Activated CD4-positive, CD25-positive, alpha-beta regulatory T cell treated with anti-CD3 and anti-CD28 coated beads, Interleukin-2, amount 50 U/mL, for 16 hours (primary cell): ENCODE data around the gene LDHAL6A.
A peak's percentile ranks its signal among the peaks of the same experiment; 100 is the strongest.

Experiments used
- DNase-seq: peaks from one replicate; pipeline ENCODE4 v3.0.0-alpha.2; 2020; ENCODE audit warnings: low read depth, low spot score

LDHAL6A gene

GRCh38 chr11:18490736-18491485, 35.3 kb downstream of the LDHAL6A start:
- no peak for DNase-seq

GRCh38 chr11:18491924-18492323, 36.3 kb downstream of the LDHAL6A start:
- no peak for DNase-seq

- DNase-seq, result no peak
These were observed 37.2 kb downstream of the LDHAL6A start for GRCh38 chr11:18492888-18493287.

- no peak for DNase-seq
These were observed 37.7 kb downstream of the LDHAL6A start for GRCh38 chr11:18493310-18493709.

DNA sequence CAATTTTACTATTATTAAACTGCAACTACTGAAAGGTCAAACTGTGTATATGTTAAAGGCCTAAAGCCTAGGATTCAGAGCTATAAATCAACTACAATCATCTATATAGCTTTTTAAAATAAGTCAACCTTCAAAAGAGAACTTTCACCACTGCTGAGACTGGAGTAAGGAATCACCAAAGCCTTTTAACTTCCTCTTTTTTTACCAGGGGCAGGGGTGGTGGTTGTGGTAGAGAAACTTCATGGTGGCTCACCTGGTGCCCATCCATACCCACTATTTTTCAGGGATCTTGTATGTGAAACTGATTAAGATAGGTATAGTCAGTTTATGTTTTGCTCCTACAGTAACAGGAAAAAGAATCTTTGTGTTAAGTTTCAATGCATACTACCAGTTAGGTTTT, 39.6 kb downstream of the LDHAL6A start:
- no peak for DNase-seq

- no peak for DNase-seq
These were observed 40.0 kb downstream of the LDHAL6A start for GRCh38 chr11:18495703-18496102.

DNA sequence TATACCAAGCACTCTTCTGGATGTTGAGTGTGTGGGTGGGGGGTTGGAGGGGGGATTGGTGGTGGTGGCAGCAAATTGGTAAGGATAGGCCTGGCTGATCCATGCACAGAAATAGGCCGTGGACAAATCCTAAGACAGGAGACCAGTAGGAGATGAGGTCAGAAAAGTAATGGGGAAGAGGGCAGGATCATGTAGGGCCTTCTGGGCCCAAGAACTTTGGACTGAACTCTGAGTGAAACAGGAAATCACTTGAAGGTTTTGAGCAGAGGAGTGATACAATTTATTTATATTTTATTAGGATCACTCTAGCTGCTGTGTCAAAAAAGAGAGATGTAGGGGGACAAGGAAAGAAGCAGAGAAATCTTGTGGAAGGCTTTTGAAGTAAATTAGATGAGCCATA, 42.4 kb downstream of the LDHAL6A start:
- DNase-seq, result no peak

GRCh38 chr11:18501629-18502028, 46.0 kb downstream of the LDHAL6A start:
- no peak for DNase-seq

GRCh38 chr11:18502352-18502751, 46.7 kb downstream of the LDHAL6A start:
- no peak for DNase-seq

- no peak for DNase-seq
These were observed 65.5 kb downstream of the LDHAL6A start for GRCh38 chr11:18521122-18521521.

- no peak for DNase-seq
These were observed 66.7 kb downstream of the LDHAL6A start for GRCh38 chr11:18522388-18522787.

DNA sequence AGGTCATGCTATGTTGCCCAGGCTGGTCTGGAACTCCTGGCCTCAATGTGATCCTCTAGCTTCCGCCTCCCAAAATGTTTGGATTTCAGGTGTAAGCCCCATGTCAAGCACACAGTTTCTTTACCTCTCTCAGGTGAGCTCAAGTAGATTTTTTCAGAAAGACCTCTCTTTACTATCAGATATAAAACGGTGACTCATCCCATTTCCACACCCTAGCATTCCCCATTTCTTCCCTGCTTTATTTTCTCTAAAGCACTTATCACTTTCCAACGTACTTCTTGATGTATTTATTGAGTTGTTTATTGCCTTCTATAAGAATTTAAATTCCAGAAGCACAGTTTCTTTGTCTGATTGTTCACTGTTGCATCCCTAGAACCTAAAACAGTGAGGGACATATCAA, 67.4 kb downstream of the LDHAL6A start:
- DNase-seq, result no peak

GRCh38 chr11:18524248-18524647, 68.6 kb downstream of the LDHAL6A start:
- DNase-seq, result no peak

- no peak for DNase-seq
These were observed 70.5 kb downstream of the LDHAL6A start for GRCh38 chr11:18526130-18526520.

DNA sequence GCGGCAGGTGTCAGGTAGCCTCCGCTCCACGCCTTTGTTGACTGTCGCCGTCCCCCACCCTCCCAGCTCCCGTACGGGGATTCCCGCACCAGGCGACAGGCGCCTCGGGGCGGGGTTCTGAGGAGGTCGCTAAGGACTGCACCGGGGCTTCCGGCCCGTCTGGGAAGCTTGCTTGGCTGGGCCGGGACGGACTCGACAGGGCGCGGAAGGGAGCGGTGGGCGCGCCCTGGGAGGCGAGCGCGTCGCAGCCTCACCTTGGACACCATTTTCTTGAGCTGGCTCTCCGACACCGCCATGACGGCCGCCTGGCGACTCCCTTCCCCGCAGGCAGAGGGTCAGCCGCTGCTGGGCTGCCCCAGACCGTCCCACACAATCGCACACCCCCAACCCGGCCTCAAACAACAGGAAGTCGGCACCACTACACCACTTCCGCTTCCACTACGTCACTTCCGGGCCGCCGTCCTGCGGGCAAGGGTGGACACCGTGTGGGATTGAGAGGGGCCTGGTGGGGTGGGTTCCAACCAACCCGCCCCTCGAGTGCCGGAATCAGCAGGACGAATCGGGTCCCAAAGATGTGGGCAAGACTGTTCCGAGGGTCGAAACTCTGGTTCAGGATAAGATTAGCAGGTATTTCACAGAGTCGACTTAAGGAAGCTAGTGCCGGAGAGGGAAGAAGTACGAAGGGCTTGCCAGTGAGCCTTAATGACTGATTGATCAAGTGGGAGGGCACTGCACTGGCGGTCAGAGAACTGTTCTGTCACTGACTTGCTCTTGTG, 71.1 kb downstream of the LDHAL6A start, which contains the start of gene TSG101:
TSS of gene TSG101 (minus strand) at position 422 of the 776 bp plus-strand sequence. CDS start at position 296, 126 bp downstream.
- peak; percentile 91 for DNase-seq

DNA sequence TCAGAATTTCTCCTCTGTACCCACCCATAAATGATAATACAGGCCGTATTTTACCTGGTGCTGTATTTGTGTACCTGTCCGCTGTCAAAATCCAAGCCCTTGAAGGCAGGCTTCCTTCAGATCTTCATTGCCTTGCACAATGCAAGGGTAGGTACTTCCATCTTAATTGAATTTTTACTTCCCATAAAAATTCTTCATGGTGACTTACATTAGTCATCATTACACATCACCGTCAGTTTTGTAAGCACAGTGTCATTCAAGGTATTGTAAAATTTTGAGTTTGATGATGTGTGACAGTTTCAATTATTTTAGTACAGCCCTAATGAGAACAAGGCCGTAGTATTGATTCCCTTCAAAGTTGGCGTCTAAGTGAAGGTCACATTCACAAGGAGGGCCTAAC, 71.9 kb downstream of the LDHAL6A start:
- no peak for DNase-seq
